HAP-1 (cell line): ENCODE measurements around the gene TRIP10.

Experiments
- DNase-seq, 2 experiments: peaks; one replicate each; pipeline ENCODE4 v3.0.0-alpha.2; 2016 to 2020; ENCODE audit warnings: low spot score in 2 of 2
- H3K27me3 ChIP-seq: fragments of 250-450 bp; sonication (Bioruptor Pico); 2 replicates; pipeline ENCODE4 v1.5.1; 2020; ENCODE audit warnings: low read depth, mild to moderate bottlenecking, moderate library complexity
- H3K36me3 ChIP-seq: fragments of 250-450 bp; sonication (Bioruptor Pico); replicated peaks from 2 replicates; pipeline ENCODE4 v1.5.1; 2020; ENCODE audit warnings: mild to moderate bottlenecking
- H3K4me1 ChIP-seq: fragments of 250-450 bp; sonication (Bioruptor Pico); 2 replicates; pipeline ENCODE4 v1.5.1; 2020; ENCODE audit warnings: mild to moderate bottlenecking
- H3K4me3 ChIP-seq: fragments of 250-450 bp; sonication (Bioruptor Pico); 2 replicates; pipeline ENCODE4 v1.5.1; 2020; ENCODE audit warnings: mild to moderate bottlenecking, moderate library complexity
- H3K9me3 ChIP-seq: fragments of 250-450 bp; sonication (Bioruptor Pico); 2 replicates; pipeline ENCODE4 v1.5.1; 2020; ENCODE audit warnings: mild to moderate bottlenecking, moderate library complexity
- in situ Hi-C: fragments of 300-500 bp; cut with MboI; formaldehyde crosslinking; loops from 3 replicates; pipeline ENCODE4 v1.14.3; 2020; ENCODE audit warnings: low sequenced_read_pairs, inconsistent platforms, mixed read lengths

Gene TRIP10, protein sequence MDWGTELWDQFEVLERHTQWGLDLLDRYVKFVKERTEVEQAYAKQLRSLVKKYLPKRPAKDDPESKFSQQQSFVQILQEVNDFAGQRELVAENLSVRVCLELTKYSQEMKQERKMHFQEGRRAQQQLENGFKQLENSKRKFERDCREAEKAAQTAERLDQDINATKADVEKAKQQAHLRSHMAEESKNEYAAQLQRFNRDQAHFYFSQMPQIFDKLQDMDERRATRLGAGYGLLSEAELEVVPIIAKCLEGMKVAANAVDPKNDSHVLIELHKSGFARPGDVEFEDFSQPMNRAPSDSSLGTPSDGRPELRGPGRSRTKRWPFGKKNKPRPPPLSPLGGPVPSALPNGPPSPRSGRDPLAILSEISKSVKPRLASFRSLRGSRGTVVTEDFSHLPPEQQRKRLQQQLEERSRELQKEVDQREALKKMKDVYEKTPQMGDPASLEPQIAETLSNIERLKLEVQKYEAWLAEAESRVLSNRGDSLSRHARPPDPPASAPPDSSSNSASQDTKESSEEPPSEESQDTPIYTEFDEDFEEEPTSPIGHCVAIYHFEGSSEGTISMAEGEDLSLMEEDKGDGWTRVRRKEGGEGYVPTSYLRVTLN

GRCh38 chr19:6739390-6739882 is at the start of gene TRIP10:
TSS of gene TRIP10 (plus strand) at chr19:6739680. CDS start at chr19:6739762, 82 bp downstream.
- Histone ChIP-seq H3K4me1 (peaks cover 31% of the 10 kb centered on the region), H3K36me3 (peaks cover 29% of the 10 kb centered on the region), H3K27me3 (no peaks in the 10 kb centered on the region), H3K9me3 (no peaks in the 10 kb centered on the region), H3K4me3 (peak within 1 kb of the TSS; percentile 90)
- in situ Hi-C loops = loop anchor here (5.0 kb wide), 1 partner anchor 222 kb away; no protein-coding TSS in a partner anchor
- peak; percentile 76 to 90 for DNase-seq

DNA sequence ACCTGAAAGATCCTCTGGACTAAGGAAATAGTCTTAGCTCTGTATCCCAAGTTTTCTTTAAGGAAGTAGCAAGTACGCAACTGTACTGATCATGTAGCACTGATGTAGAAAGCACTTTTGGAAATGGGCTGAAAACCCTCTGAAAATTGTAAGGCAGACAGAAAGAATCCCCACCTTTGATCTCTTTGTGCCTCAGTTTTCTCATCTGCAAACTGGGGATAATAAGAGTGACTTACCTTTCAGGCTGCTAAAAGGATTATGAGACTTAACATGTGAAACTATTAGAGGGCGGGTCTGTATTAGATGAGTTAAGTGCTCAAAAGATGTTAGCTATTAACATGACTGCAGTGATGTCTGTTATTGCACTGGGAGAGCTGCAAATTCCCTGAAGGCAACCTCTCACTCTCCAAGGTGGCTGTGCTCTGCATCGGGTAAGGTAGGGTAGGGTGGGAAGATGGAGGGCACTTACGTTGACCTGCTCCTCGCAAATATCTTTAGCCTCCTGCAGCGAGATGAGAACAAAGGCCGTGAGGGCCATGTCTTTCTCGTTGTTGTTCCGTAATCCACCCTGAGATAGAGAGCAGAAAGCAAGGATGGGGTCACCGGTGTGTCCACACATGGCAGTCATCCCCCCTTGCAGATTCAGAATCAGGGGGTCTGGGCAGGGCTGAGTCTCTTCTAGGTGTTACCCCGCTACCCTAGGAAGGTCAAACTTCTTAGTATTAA is 49.2 kb upstream of the TRIP10 start:
- H3K4me3 ChIP-seq = no peak overlapping the region
- no peaks in the 10 kb centered on the region for H3K36me3 ChIP-seq
- DNase-seq = no peak
- no peaks in the 10 kb centered on the region for H3K4me1 ChIP-seq
- no peaks in the 10 kb centered on the region for H3K27me3 ChIP-seq
- in situ Hi-C loops = no loop called here
- no peaks in the 10 kb centered on the region for H3K9me3 ChIP-seq

- Histone ChIP-seq H3K36me3 (no peaks in the 10 kb centered on the region), H3K27me3 (no peaks in the 10 kb centered on the region), H3K9me3 (no peaks in the 10 kb centered on the region), H3K4me1 (no peaks in the 10 kb centered on the region), H3K4me3 (no peak overlapping the region)
- in situ Hi-C loops = no loop called here
- DNase-seq = no peak
Measured at GRCh38 chr19:6691342-6691741, 48.1 kb upstream of the TRIP10 start.

- in situ Hi-C loops = no loop called here
- no peaks in the 10 kb centered on the region for H3K27me3 ChIP-seq
- H3K36me3 ChIP-seq = no peaks in the 10 kb centered on the region
- DNase-seq = no peak
- H3K4me3 ChIP-seq = no peak overlapping the region
- H3K4me1 ChIP-seq = no peaks in the 10 kb centered on the region
- no peaks in the 10 kb centered on the region for H3K9me3 ChIP-seq
Measured at GRCh38 chr19:6692027-6692426, 47.5 kb upstream of the TRIP10 start.

DNA sequence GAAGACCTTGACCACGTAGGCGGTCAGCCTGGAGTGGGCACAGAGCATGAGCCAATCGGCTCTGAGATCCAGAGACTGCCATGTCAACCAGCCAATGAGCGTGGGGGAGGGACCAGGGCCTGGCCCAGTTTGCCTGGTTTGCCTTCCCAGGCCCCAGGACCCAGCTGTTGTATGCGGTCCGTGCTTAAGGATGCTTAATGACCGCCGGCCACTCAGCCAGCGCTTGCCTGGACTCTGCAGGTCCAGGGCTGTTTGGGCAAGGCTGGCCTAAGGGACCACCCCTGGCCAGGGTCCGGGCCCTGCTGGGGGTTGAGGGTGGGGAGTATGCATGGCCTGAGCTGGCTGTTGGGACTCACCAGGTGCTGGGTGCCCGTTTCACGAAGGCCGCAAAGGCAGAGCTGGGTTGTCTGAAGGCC is 46.4 kb upstream of the TRIP10 start:
- no peak for DNase-seq
- no peak overlapping the region for H3K4me3 ChIP-seq
- no peaks in the 10 kb centered on the region for H3K4me1 ChIP-seq
- no peaks in the 10 kb centered on the region for H3K9me3 ChIP-seq
- in situ Hi-C loops = no loop called here
- H3K36me3 ChIP-seq = no peaks in the 10 kb centered on the region
- H3K27me3 ChIP-seq = no peaks in the 10 kb centered on the region

- no peaks in the 10 kb centered on the region for H3K27me3 ChIP-seq
- in situ Hi-C loops = no loop called here
- no peak overlapping the region for H3K4me3 ChIP-seq
Measured at GRCh38 chr19:6693681-6694080, 45.8 kb upstream of the TRIP10 start.

DNA sequence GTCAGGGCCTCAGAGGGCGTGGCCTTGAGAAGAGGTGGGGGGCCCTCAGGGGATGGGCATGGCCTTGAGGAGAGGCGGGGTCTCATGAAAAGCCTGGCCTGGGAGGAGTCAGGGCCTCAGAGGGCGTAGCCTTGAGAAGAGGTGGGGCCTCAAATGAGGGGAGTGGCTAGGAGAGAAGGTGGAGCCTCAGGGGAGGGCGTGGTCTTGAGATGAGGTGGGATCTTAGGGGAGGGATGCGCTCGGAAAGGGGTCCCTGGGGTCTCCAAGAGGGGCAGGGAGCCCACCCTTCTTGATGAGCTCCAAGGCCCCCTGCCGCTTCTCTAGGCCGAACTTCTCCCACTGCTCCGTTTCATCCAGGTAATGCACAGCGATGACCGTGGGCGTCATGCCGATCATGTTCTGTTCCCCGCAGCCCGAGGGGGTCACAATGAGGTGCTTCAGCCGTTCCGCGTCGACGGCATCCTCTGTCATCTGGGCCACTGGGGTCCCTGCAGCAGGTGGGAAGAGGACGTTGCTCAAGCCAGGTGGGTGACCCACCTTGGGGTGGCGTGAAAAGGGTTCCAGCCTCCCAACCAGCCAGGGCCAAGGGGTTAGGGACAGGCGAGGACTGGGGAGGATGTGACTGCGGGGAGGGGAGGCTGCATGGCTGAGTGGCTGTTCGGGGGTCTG is 45.2 kb upstream of the TRIP10 start:
- Histone ChIP-seq H3K4me3 (no peak overlapping the region), H3K4me1 (no peaks in the 10 kb centered on the region), H3K27me3 (no peaks in the 10 kb centered on the region), H3K36me3 (no peaks in the 10 kb centered on the region), H3K9me3 (no peaks in the 10 kb centered on the region)
- in situ Hi-C loops = no loop called here
- no peak for DNase-seq

More at GRCh38 chr19:6693681-6694080, 45.8 kb upstream of the TRIP10 start:
- Histone ChIP-seq H3K9me3 (no peaks in the 10 kb centered on the region), H3K4me1 (no peaks in the 10 kb centered on the region), H3K36me3 (no peaks in the 10 kb centered on the region)
- peak in 1 of 2 experiments; percentile 41 for DNase-seq

DNA sequence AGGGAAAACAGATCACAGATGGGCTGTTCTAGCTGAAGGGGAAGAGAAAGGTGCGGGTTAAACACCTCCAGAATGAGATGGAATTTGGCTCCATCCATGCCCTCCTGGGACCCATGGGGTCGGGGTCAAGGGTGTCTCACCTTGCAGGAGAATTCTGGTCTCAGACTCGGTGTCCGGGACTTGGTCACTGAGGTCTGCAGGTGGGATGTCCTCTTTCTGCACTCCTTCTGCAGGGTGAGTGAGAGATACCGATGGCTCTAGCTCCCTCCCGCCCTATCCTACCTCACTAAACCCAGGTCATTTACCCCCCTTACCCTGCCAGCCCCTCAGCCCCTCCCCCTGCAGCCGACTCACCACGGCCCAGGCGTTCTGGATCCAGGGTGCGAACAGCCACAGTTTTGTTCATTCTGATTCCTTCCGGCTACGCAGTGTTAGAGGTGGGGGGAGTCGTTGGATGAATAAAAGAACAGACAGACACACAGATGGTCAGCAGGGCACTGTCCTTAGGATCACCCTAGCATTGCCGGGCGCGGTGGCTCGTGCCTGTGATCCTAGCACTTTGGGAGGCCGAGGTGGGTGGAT is 43.1 kb upstream of the TRIP10 start:
- Histone ChIP-seq H3K27me3 (no peaks in the 10 kb centered on the region), H3K36me3 (no peaks in the 10 kb centered on the region)
- no peak for DNase-seq

DNA sequence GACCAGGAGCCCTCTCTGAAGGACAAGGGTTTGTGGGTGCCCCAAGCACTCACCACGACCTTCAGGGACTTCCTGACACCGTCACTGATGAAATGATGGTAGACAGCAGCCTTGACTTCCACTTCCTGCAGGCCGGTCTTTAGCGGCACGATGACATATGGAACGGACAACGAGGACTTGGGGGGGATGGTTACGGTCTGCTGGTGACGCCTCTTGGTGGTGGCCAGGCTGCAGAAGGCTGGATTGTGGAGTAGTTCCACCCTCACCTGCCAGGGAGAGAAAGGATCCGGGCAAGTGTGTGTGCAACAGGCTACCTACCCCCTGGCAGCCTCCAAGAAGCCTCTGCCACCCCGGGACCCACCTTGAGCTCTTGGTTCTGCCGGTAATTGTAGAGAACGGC is 42.2 kb upstream of the TRIP10 start:
- Histone ChIP-seq H3K4me1 (no peaks in the 10 kb centered on the region), H3K4me3 (no peak overlapping the region), H3K9me3 (no peaks in the 10 kb centered on the region), H3K27me3 (no peaks in the 10 kb centered on the region), H3K36me3 (no peaks in the 10 kb centered on the region)
- no peak for DNase-seq
- in situ Hi-C loops = no loop called here

More for the DNA sequence above, 43.1 kb upstream of the TRIP10 start:
- in situ Hi-C loops = no loop called here
- no peak overlapping the region for H3K4me3 ChIP-seq
- no peaks in the 10 kb centered on the region for H3K4me1 ChIP-seq
- H3K9me3 ChIP-seq = no peaks in the 10 kb centered on the region

- in situ Hi-C loops = no loop called here
- Histone ChIP-seq H3K27me3 (no peaks in the 10 kb centered on the region), H3K36me3 (no peaks in the 10 kb centered on the region), H3K4me3 (no peak overlapping the region), H3K4me1 (no peaks in the 10 kb centered on the region), H3K9me3 (no peaks in the 10 kb centered on the region)
- no peak for DNase-seq
Measured at GRCh38 chr19:6699935-6700334, 39.5 kb upstream of the TRIP10 start.

DNA sequence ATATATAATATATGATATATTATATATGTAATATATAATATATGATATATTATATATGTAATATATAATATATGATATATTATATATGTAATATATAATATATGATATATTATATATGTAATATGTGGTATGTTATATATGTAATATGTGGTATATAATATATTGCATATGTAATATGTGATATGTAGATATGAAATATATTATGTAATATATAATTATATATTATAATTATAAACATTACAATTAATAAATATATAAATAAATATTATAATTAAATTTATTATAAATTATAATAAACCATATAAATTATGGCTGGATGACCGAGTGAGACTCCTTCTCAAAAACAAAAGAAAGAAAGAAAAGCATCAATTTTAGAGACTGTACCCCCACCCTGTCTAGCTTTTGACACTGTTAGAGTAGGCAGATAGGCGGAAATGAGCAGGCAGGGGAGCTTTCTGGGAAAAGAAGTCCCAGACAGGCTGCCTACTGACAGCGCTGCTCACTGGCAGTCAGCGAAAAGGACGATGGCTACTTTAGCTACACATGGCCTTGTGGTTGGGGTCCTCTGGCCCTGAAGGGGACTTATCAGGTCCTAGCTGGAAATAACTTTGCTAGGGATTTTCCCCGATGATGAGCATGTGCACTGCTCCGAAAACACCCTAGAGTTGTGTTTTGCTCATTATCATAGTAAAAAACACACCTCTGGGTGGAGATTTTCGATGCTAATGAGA is 38.7 kb upstream of the TRIP10 start:
- in situ Hi-C loops = no loop called here
- H3K4me1 ChIP-seq = no peaks in the 10 kb centered on the region
- H3K27me3 ChIP-seq = no peaks in the 10 kb centered on the region
- DNase-seq = no peak
- H3K36me3 ChIP-seq = no peaks in the 10 kb centered on the region
- no peak overlapping the region for H3K4me3 ChIP-seq
- H3K9me3 ChIP-seq = no peaks in the 10 kb centered on the region

DNA sequence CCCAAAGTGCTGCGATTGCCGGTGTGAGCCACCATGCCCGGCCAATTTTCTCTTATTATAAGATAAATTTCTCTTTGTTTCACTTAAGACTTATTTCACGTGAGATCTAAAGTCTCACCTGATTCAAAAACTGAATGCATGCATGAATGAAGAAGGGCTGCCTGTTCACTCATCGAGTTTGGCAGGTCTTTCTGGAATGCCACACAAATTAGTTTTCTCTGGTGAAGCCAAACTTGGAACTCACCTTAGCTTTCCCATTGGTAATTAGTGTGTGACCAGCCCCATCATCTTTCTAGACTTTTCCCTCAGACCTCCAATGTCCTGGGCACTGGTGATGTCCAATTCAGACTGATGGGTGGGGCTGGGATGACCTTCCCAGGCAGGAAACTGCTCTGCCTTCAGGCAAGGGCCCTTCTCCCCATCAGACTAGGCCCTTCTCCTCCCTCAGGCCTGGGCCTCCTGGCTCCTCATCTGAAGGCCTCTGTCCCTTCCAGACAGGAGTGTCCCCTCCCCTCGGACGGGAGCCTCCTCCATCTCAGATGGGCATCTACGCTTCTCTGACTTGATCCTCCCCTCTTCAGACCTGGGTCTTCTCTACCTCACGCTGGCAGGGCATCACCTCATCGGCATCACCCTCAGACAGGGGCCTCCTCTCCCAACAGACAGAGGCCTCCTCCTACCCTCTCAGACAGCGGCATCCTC is 33.4 kb upstream of the TRIP10 start:
- DNase-seq = no peak
- in situ Hi-C loops = no loop called here
- Histone ChIP-seq H3K9me3 (no peaks in the 10 kb centered on the region), H3K4me3 (no peak overlapping the region), H3K4me1 (no peaks in the 10 kb centered on the region), H3K27me3 (no peaks in the 10 kb centered on the region), H3K36me3 (no peaks in the 10 kb centered on the region)
